Measurements from ENCODE around the gene UGT1A1.

UGT1A1 gene

GRCh38 chr2:233818639-233819621 lies 58.9 kb downstream of the UGT1A1 start:
- DNase-seq = no peak

DNA sequence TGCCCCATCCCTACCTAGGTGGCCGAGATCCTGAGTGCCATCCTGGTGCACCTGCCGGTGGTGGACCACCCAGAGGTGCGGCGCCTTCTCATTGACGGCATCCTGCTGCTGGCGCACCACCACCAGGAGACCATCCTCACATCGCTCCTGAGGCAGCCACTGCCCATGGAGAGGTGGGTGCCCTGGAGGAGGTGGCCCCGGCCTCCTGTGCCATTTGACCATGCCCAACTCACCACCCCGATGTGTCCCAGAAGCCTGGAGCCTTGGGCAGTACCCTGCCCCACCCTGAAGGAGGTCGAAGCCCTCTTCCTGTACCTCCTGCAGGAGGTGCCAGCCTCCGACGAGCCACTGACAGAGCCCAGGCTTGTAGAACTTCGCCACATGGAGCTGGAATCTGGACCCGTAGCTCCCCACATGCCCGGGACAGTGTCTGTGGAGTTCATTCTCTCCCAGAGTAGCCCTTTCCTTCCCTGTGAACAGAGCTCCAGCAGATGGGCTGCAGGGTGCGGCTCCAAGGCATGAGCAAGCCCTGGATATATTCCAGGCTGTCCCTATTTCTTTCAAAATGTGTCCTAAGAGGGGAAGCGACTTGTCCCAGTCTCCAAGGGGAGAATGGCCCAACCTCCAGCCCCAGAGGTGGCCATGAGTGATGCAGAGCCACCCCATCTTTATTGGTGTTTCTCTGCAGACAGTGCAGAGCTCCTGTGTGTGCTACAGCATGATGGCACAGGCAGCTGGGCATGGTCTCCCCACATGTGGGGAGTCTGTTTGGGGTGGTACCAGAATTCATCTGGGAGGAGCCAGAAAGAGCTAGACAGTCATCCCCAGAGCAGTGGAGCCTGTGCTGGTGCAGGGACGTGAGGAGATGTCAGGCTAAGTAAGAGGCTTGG lies 60.1 kb downstream of the UGT1A1 start:
- no peak for DNase-seq

DNA sequence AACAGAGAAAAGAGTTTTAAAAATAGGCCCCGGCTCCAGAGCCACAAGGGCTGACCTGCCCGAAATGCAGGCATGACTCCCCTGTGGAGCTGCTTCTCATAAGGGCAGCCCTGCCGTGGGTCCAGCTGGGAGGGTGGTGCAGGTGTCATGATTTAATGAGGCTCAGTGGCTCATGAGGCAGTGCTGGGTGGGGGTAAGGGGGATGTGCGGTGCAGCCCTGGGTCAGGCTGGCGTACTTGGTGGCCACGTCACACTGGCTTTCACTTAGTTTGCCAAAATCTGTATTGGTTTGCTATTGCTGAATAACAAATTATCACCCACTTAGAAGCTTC lies 60.7 kb downstream of the UGT1A1 start:
- no peak for DNase-seq

DNA sequence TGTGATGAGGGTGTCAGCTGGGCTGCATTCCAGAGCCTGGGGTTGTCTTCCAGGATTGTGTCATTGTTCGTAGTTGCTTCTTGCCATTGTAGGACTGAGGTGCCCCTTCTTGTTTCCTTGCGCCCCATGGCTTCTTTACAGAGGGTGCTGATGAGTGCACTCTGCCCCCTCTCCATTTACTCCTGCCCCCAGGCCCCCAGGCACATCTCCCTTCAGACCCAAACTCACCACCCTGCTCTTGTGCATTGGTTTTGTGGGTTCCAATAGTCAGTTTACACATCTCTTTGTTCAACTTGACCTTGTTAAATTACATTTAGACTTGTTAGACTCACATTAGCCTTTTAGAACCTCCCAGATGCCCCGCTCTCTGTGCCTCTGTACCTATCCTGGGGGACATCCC lies 61.1 kb downstream of the UGT1A1 start:
- DNase-seq = no peak

GRCh38 chr2:233821709-233822100 lies 61.6 kb downstream of the UGT1A1 start:
- no peak for DNase-seq

DNA sequence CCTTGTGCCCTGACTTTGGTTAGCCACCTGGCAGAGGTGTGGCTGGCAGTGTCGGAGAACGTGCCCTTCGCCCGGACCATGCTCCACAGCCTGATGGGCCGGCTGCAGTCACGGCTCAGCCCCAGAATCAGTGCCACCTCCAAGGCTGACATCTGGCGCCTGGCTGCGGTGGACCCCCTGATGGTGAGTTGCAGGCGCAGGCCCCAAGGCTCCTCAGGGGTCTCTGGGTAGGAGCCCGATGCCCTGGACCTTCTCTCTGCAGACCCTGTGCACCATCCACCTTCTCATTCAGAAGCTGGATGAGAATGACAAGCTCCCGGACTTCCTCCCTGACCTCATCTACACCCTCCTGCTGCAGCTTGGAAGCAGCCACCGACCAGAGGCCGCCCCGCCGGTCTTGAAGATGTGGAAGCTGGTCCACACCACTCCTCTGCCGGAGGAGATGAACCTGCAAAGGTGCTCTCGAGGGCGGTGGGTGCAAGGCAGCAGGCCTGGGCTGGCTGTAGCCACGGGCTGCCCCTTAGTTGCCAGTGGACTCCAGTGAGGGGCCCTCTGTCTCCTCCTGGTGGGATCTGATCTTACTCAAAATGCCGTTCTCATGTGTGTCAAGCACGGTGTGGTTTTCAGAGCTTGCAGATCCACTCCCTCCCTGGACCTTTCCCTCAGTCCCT lies 62.2 kb downstream of the UGT1A1 start:
- no peak for DNase-seq
